NCI-H510A (cell line): ENCODE measurements around the gene TM4SF18.
"Not testable (repeated sequence)": the region's sequence is repeated elsewhere in the genome, so short reads cannot be mapped to it uniquely, and the experiment has no call there.

Experiments
- DNase-seq: peaks from one replicate; lab custom pipeline; 2025; lab: John Stamatoyannopoulos, UW

The TM4SF18 gene

GRCh38 chr3:149368674-149369497 is 35.5 kb upstream of the TM4SF18 start:
- no peak for DNase-seq

GRCh38 chr3:149368201-149368673 is 34.8 kb upstream of the TM4SF18 start:
- DNase-seq, result no peak

GRCh38 chr3:149366941-149367840 is 33.8 kb upstream of the TM4SF18 start:
- no peak for DNase-seq

DNA sequence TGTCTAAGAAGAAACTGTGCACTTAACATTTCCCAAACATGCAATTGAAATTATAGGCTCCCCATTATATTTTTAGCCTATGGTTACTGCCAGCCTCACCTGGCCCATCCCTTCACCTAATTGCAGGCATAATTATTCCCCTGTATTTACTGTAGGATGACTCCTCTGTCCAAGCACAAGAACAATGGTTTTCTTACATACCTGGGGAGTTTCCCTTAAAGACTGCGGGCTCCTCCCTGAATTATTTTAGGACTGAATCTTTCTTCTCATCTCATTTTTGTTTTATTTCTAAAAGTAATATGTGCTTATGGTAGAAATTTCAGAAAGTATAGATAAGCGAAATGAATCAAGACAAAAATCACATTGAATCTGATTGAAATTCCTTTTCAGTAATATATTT is 32.6 kb upstream of the TM4SF18 start:
- no peak for DNase-seq

- no peak for DNase-seq
Observed at GRCh38 chr3:149364624-149365023, 31.2 kb upstream of the TM4SF18 start.

DNA sequence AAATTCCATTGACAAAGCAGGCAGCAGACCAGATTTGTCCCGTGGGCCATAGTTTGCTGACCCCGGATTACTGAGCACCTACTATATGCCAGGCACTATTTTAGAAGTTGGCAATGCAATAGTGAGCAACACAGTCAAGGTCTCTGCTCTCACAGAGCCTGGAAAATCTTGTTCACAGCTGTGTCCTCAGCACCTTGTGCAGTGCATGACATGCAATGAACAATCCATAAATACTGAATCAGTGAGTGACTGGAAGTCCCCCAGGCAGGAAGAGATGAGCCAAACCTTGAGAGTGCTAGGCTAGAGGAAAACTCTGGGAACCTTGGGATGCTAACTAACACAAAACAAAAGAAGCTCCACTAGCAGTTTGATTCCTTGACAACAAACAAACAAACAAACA is 29.6 kb upstream of the TM4SF18 start:
- DNase-seq, result no peak

DNA sequence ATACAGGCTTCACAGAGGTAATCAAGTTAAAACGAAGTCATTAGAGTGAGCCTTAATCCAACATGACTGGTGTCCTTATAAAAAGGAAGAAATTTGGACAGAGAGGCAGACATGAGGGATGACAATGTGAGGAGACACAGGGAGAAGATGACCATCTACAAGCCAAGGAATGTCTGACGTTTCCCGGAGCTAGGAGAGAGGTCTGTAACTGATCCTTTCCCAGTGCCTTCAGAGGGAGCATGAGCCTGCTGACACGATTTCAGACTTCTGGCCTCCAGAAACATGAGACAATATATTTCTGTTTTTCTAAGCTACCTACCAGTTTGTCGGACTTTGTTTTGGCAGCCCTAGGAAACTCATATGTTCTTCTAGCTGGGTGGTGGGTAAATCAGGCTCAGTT is 28.9 kb upstream of the TM4SF18 start:
- DNase-seq, result no peak

GRCh38 chr3:149356630-149357029 is 23.2 kb upstream of the TM4SF18 start:
- DNase-seq, result no peak

DNA sequence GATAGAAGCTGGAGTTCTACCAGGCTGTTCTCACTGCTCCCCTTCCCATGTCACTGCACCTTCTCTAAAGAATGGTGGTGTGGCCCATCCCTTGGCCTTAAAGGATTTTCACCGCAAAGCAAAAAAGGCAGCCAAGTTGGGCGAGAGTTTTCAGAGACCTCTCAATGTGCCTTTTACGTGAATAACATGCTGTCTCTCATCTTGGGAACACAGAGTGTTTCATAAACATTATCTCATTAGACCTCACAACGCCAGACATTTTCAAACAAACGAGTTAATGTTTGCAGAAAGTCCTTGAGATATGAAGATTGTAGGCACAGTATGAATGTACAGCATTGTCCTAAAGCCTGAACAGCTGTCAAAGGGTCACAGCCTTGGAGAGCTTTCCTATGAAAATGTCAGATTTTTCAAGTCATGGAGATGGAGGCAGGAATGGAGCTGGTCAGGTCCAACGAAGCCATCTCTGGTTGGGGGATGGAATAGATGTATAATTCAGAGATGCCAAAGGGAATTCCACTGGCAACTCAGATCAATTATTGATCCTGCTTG is 22.7 kb upstream of the TM4SF18 start:
- no peak for DNase-seq

GRCh38 chr3:149353581-149354184 is 20.2 kb upstream of the TM4SF18 start:
- DNase-seq, result no peak

DNA sequence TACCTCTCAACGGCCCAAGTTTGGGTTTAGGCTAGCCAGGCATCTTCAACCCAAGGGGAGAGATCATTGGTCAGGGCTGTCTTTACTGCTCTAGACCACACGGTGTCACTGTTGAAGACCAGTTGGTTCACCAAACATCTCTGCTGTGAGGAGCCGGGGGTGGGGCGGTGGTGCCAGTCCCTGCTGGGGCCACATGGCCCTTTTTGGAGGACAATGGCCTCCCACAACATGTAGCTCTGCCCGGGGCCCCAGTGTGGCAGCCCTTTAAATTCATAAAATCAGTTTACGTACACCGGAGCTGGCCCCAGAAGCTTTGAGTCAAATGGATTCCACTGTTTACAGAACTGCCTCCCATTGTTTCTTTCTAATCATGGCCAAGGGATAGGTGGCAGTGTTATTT is 19.1 kb upstream of the TM4SF18 start:
- no peak for DNase-seq

DNA sequence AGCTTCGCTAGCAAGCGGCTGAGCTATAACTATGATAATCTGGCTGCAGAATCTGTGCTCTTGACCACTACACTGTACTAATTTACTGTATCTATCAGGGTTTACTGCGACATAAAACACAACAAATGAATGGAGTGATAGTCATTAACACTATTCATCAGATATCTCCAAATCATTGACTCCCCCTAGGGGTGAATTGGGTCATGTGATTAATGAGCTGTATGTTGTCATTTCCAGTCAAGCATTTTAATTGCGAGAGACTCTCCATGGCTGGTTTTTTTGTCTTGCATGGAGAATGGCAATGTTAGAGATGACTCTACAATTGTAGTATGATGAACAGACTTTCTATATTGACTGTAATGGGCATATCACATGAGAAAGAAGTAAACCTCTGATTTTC is 10.5 kb upstream of the TM4SF18 start:
- no peak for DNase-seq

DNA sequence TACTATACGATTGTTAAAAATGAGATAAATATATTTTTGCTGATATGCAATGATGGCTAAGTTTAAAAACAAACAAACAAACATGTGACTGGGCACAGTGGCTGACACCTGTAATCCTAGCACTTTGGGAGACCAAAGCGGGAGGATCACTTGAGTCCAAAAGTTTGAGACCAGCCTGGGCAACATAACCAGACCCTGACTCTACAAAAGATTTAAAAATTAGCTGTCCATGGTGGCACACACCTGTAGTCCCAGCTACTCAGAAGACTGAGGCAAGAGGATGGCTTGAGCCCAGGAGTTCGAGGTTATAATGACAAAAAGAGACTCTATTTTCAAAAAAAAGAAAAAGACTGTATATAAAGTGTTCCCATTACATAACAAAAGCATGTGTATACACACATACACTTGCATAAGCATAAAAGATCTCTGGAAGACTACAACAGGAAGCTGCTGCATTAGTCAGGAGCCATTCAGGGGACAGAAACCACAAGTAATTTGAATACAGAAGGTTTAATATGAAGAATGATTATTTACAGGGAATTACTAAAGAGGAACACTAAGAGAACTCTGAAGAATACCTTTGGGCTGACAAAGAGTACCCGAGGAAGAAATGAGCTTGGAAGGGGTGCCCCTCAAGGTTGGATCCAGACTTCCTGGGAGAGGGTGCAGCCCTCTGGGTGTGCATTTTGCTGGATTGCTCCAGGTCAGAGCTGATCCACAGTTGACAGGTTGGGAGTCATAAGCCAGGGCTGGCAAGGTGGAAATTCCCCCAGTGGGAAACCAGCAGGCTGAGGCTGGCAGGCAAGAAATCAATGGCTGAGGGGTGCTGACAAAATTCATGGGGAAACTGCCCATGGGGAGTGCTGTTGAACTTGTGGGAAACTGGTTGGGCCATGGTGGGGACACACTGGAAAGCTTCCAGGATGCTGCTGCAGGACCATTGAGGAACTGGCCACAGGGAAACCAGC is 9.3 kb upstream of the TM4SF18 start:
- DNase-seq, result no peak

GRCh38 chr3:149340310-149340933 is 7.0 kb upstream of the TM4SF18 start:
- DNase-seq, result no peak

GRCh38 chr3:149339931-149340309 is 6.5 kb upstream of the TM4SF18 start:
- DNase-seq, result peak; percentile 23

DNA sequence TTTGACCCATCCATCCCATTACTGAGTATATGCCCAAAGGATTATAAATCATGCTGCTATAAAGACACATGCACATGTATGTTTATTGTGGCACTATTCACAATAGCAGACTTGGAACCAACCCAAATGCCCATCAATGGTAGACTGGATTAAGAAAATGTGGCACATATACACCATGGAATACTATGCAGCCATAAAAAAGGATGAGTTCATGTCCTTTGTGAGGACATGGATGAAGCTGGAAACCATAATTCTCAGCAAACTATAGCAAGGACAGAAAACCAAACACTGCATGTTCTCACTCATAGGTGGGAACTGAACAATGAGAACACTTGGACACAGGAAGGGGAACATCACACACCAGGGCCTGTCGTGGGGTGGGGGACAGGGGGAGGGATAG is 4.0 kb upstream of the TM4SF18 start:
- not testable (repeated sequence) for DNase-seq

- DNase-seq, result no peak
Observed at GRCh38 chr3:149336925-149337324, 3.5 kb upstream of the TM4SF18 start.

- DNase-seq, result no peak
Observed at GRCh38 chr3:149332771-149333170, 665 bp downstream of the TM4SF18 start.

GRCh38 chr3:149332227-149332765 is 1.1 kb downstream of the TM4SF18 start:
- DNase-seq, result no peak

- no peak for DNase-seq
Observed at GRCh38 chr3:149331396-149331795, 2.0 kb downstream of the TM4SF18 start.
